Gastrocnemius medialis (tissue), 4 donors: ENCODE measurements around the gene MACROD1. TPM values are rescaled to one million over a fixed set of nuclear protein-coding genes. Genes with fewer than 3 reads are reported as not detected.

Source experiments
- ATAC-seq, 2 donors: fragments of 150-250 bp; one replicate each; pipeline ENCODE4 v1.9.1; 2016
- DNase-seq, 2 donors: peaks; one replicate each; pipeline ENCODE4 v3.0.0-alpha.2; 2019
- H3K27ac ChIP-seq, 4 donors: fragments of 200-600 bp; sonication (generic); 1 replicate in 1 of 4; 2 replicates in 3 of 4; pipeline ENCODE4 v1.5.1; 2016 to 2018; ENCODE audit warnings: mild to moderate bottlenecking in 2 of 4, moderate library complexity in 1 of 4
- H3K27me3 ChIP-seq, 3 donors: fragments of 200-600 bp; sonication (generic) in 2 of 3; 1 replicate in 1 of 3; 2 replicates in 2 of 3; pipeline versions ENCODE4 v1.5.1 to v1.6.0; 2016 to 2019; ENCODE audit warnings: mild to moderate bottlenecking in 1 of 3, moderate library complexity in 1 of 3
- H3K36me3 ChIP-seq, 2 donors: fragments of 200-600 bp; sonication (generic) in 1 of 2; one replicate each; pipeline ENCODE4 v1.5.1; 2017 to 2018
- H3K4me1 ChIP-seq, 2 donors: fragments of 200-600 bp; sonication (generic) in 1 of 2; one replicate each; pipeline ENCODE4 v1.5.1; 2016 to 2017; ENCODE audit warnings: mild to moderate bottlenecking in 2 of 2
- H3K4me3 ChIP-seq, 4 donors: fragments of 200-600 bp; sonication (generic) in 3 of 4; 1 replicate in 1 of 4; 2 replicates in 3 of 4; pipeline ENCODE4 v1.5.1; 2016 to 2019; ENCODE audit warnings: mild to moderate bottlenecking in 2 of 4
- H3K9me3 ChIP-seq, 3 donors: fragments of 200-600 bp; sonication (generic) in 2 of 3; 1 replicate in 1 of 3; 2 replicates in 2 of 3; pipeline ENCODE4 v1.5.1; 2016 to 2019
- CTCF ChIP-seq, 5 experiments: fragments of 450-650 bp in 3 of 5; fragments of 200-600 bp in 2 of 5; sonication (generic) in 2 of 5; IDR thresholded peaks in 4 of 5; conservative IDR thresholded peaks in 1 of 5; 1 replicate in 4 of 5; 2 replicates in 1 of 5; pipeline ENCODE4 v1.5.1; 2016 to 2019; ENCODE audit warnings: antibody characterized with exemption in 5 of 5, mild to moderate bottlenecking in 3 of 5, moderate library complexity in 3 of 5
- POLR2A ChIP-seq, 2 donors: fragments of 450-650 bp; IDR thresholded peaks; one replicate each; pipeline ENCODE4 v1.6.1; 2017; ENCODE audit warnings: antibody characterized with exemption in 2 of 2, mild to moderate bottlenecking in 2 of 2, moderate library complexity in 2 of 2
- in situ Hi-C, 4 donors: fragments of 200-750 bp; cut with MboI; loops; one replicate each; pipeline versions ENCODE4 v1.15.0 to v1.8.0; 2017; ENCODE audit warnings: low sequenced_read_pairs in 4 of 4
- intact Hi-C: fragments of 100-400 bp; cut with DNase I; formaldehyde crosslinking; loops from one replicate; pipeline ENCODE4 v1.15.1; 2023; ENCODE audit warnings: low total_unique reads
- total RNA-seq, 4 donors: library from RNA; depleted of rRNA; stranded (reverse); fragments of >200 nt; gene quantifications; one replicate each; pipeline versions ENCODE4 v1.1.0 to v1.2.3, GENCODE V29; 2016

The MACROD1 gene
- total RNA-seq, 4 donors from 2014 or later = 162 to 308 (median 205) TPM

- no peaks in the 10 kb centered on the region for H3K27me3 ChIP-seq
- no peak for ATAC-seq
- intact Hi-C loops = no loop called here
Measured at GRCh38 chr11:64081745-64082442, 84.0 kb downstream of the MACROD1 start.

GRCh38 chr11:64080390-64080789 is 85.5 kb downstream of the MACROD1 start:
- in situ Hi-C loops = no loop called here
- TF ChIP-seq CTCF (IDR thresholded peaks at IDR 0.05 in 4 of 5, conservative IDR thresholded peaks at IDR 0.05 in 1 of 5) (no peak), POLR2A (IDR thresholded peaks at IDR 0.05) (no peak)
- no peak overlapping the region for H3K4me3 ChIP-seq
- no peak overlapping the region for H3K27ac ChIP-seq
- no peaks in the 10 kb centered on the region for H3K36me3 ChIP-seq
- no peak for ATAC-seq
- no peak for DNase-seq
- intact Hi-C loops = no loop called here
- peaks cover 16 to 37% of the 10 kb centered on the region in 2 donors for H3K4me1 ChIP-seq
- no peaks in the 10 kb centered on the region for H3K27me3 ChIP-seq
- no peaks in the 10 kb centered on the region for H3K9me3 ChIP-seq

More at GRCh38 chr11:64081745-64082442, 84.0 kb downstream of the MACROD1 start:
- in situ Hi-C loops = no loop called here
- no peak for DNase-seq
- Histone ChIP-seq H3K4me1 (peaks cover 26 to 41% of the 10 kb centered on the region in 2 donors), H3K36me3 (no peaks in the 10 kb centered on the region), H3K27ac (no peak overlapping the region), H3K9me3 (no peaks in the 10 kb centered on the region), H3K4me3 (no peak overlapping the region)
- TF ChIP-seq CTCF (IDR thresholded peaks at IDR 0.05 in 4 of 5, conservative IDR thresholded peaks at IDR 0.05 in 1 of 5) (no peak), POLR2A (IDR thresholded peaks at IDR 0.05) (no peak)

- Histone ChIP-seq H3K27me3 (no peaks in the 10 kb centered on the region), H3K27ac (no peak overlapping the region), H3K4me1 (peaks cover 15 to 34% of the 10 kb centered on the region in 2 donors), H3K4me3 (no peak overlapping the region), H3K36me3 (no peaks in the 10 kb centered on the region), H3K9me3 (no peaks in the 10 kb centered on the region)
- in situ Hi-C loops (no loop called here), intact Hi-C loops (no loop called here)
- ATAC-seq (no peak), DNase-seq (no peak)
- TF ChIP-seq POLR2A (IDR thresholded peaks at IDR 0.05) (no peak), CTCF (IDR thresholded peaks at IDR 0.05 in 4 of 5, conservative IDR thresholded peaks at IDR 0.05 in 1 of 5) (no peak)
Measured at GRCh38 chr11:64078905-64079304, 87.0 kb downstream of the MACROD1 start.

GRCh38 chr11:64078284-64078683 is 87.6 kb downstream of the MACROD1 start:
- Histone ChIP-seq H3K4me1 (peaks cover 14 to 32% of the 10 kb centered on the region in 2 donors), H3K9me3 (no peaks in the 10 kb centered on the region), H3K27me3 (no peaks in the 10 kb centered on the region), H3K4me3 (no peak overlapping the region), H3K36me3 (no peaks in the 10 kb centered on the region), H3K27ac (no peak overlapping the region)
- in situ Hi-C loops = no loop called here
- no peak for ATAC-seq
- no peak for TF ChIP-seq POLR2A (IDR thresholded peaks at IDR 0.05)
- TF ChIP-seq CTCF (IDR thresholded peaks at IDR 0.05 in 4 of 5, conservative IDR thresholded peaks at IDR 0.05 in 1 of 5) = no peak
- intact Hi-C loops = no loop called here
- DNase-seq = no peak
